Liver (tissue), 9 donors: ENCODE data around the gene FAM120B. TPM values are rescaled to one million over a fixed set of nuclear protein-coding genes. Genes with fewer than 3 reads are reported as not detected.

Experiments
- DNase-seq: peaks from one replicate; pipeline ENCODE4 v3.0.0-alpha.2; 2017; ENCODE audit warnings: low spot score
- H3K27ac ChIP-seq, 2 donors: one replicate each; pipeline ENCODE4 v1.7.0; 2013; ENCODE audit warnings: inconsistent platforms in 2 of 2, low read length in 2 of 2, control low read depth in 1 of 2, low read depth in 1 of 2, mild to moderate bottlenecking in 1 of 2
- H3K27me3 ChIP-seq, 4 donors: one replicate each; pipeline versions ENCODE4 v1.6.1 to v1.7.0; 2013; ENCODE audit warnings: low read length in 3 of 4, inconsistent platforms in 1 of 4, mild to moderate bottlenecking in 1 of 4, moderate library complexity in 1 of 4; ENCODE audit not compliant: control insufficient read depth in 4 of 4, insufficient read depth in 4 of 4
- H3K36me3 ChIP-seq, 4 donors: one replicate each; pipeline versions ENCODE4 v1.6.1 to v1.7.0; 2013; ENCODE audit warnings: low read length in 3 of 4, mild to moderate bottlenecking in 3 of 4, low read depth in 1 of 4, moderate library complexity in 1 of 4; ENCODE audit not compliant: control insufficient read depth in 4 of 4, insufficient read depth in 3 of 4
- H3K4me1 ChIP-seq, 4 donors: one replicate each; pipeline versions ENCODE4 v1.6.1 to v1.7.0; 2013; ENCODE audit warnings: low read length in 3 of 4, mild to moderate bottlenecking in 3 of 4, moderate library complexity in 1 of 4; ENCODE audit not compliant: control insufficient read depth in 4 of 4, insufficient read depth in 4 of 4
- H3K4me3 ChIP-seq, 3 donors: one replicate each; pipeline versions ENCODE4 v1.6.1 to v1.7.0; 2013; ENCODE audit warnings: low read length in 3 of 3, control low read depth in 1 of 3, low read depth in 1 of 3, mild to moderate bottlenecking in 1 of 3
- H3K9ac ChIP-seq, 2 donors: one replicate each; pipeline ENCODE4 v1.7.0; 2013; ENCODE audit warnings: low read length in 2 of 2, mild to moderate bottlenecking in 2 of 2, moderate library complexity in 2 of 2, control low read depth in 1 of 2, low read depth in 1 of 2
- H3K9me3 ChIP-seq, 4 donors: one replicate each; pipeline versions ENCODE4 v1.6.1 to v1.7.0; 2013; ENCODE audit warnings: low read length in 3 of 4; ENCODE audit not compliant: control insufficient read depth in 4 of 4
- EGR1 ChIP-seq, 2 donors: IDR thresholded peaks; 2 replicates each; pipeline ENCODE4 v1.6.1; 2016 to 2018; ENCODE audit warnings: antibody characterized with exemption in 2 of 2, low read depth in 2 of 2
- FOXA1 ChIP-seq: IDR thresholded peaks from 2 replicates; pipeline ENCODE4 v1.6.1; 2016; ENCODE audit warnings: antibody characterized with exemption
- FOXA2 ChIP-seq: IDR thresholded peaks from 2 replicates; pipeline ENCODE4 v1.6.1; 2016; ENCODE audit warnings: antibody characterized with exemption
- GABPA ChIP-seq, 2 donors: IDR thresholded peaks in 1 of 2; conservative IDR thresholded peaks in 1 of 2; 2 replicates each; pipeline ENCODE4 v1.6.1; 2016; ENCODE audit warnings: antibody characterized with exemption in 2 of 2, mild to moderate bottlenecking in 1 of 2, moderate library complexity in 1 of 2
- HNF4A ChIP-seq, 2 donors: conservative IDR thresholded peaks; 2 replicates each; pipeline ENCODE4 v1.6.1; 2016; ENCODE audit warnings: antibody characterized with exemption in 2 of 2, mild to moderate bottlenecking in 2 of 2
- HNF4G ChIP-seq: IDR thresholded peaks from 2 replicates; pipeline ENCODE4 v1.6.1; 2016; ENCODE audit warnings: antibody characterized with exemption
- JUND ChIP-seq, 2 donors: IDR thresholded peaks; 2 replicates each; pipeline ENCODE4 v1.6.1; 2016; ENCODE audit warnings: antibody characterized with exemption in 2 of 2
- NR2F2 ChIP-seq: IDR thresholded peaks from 2 replicates; pipeline ENCODE4 v1.6.1; 2016; ENCODE audit warnings: antibody characterized with exemption
- RAD21 ChIP-seq, 2 donors: IDR thresholded peaks; 2 replicates each; pipeline ENCODE4 v1.6.1; 2016; ENCODE audit warnings: antibody characterized with exemption in 2 of 2, mild to moderate bottlenecking in 2 of 2
- RXRA ChIP-seq, 2 donors: IDR thresholded peaks; 2 replicates each; pipeline ENCODE4 v1.6.1; 2017 to 2018; ENCODE audit warnings: antibody characterized with exemption in 2 of 2, mild to moderate bottlenecking in 1 of 2
- TAF1 ChIP-seq: conservative IDR thresholded peaks from 2 replicates; pipeline ENCODE4 v1.6.1; 2016; ENCODE audit warnings: antibody characterized with exemption, mild to moderate bottlenecking
- YY1 ChIP-seq: IDR thresholded peaks from 2 replicates; pipeline ENCODE4 v1.6.1; 2016; ENCODE audit warnings: antibody characterized with exemption, mild to moderate bottlenecking
- WGBS: extraction: QIAGEN DNeasy Blood & Tissue Kit; methylation state at CpG from one replicate; pipeline ENCODE4 v1.1.7; 2013; 5-methylcytosine and 5-hydroxymethylcytosine counted together
- polyA plus RNA-seq, 2 donors: library from polyadenylated mRNA; stranded (reverse) in 1 of 2; unstranded in 1 of 2; fragments of 200-250 nt in 1 of 2; fragments of >200 nt in 1 of 2; fragmentation: Nextera tagmentation in 1 of 2; extraction: Ambion mirVana in 1 of 2; gene quantifications; one replicate each; pipeline versions ENCODE4 v1.2.1 to v1.2.3, GENCODE V29; 2013 to 2015
- total RNA-seq, 2 donors: library from RNA; depleted of rRNA; stranded (reverse); fragments of >200 nt; gene quantifications; one replicate each; pipeline ENCODE4 v1.2.3, GENCODE V29; 2014
- TF ChIP-seq, protein P1 (sequence below): IDR thresholded peaks from 2 replicates; pipeline ENCODE4 v1.6.1; 2016; ENCODE audit warnings: antibody characterized with exemption, mild to moderate bottlenecking
- TF ChIP-seq, protein P2 (sequence below): IDR thresholded peaks from 2 replicates; pipeline ENCODE4 v1.6.1; 2016; ENCODE audit warnings: antibody characterized with exemption
- TF ChIP-seq, protein P3 (sequence below): fragments of 150-350 bp; IDR thresholded peaks from 2 replicates; pipeline ENCODE4 v1.5.1; 2017; ENCODE audit warnings: improper control_type of control experiment, low read depth, low read length; ENCODE audit not compliant: missing input control
- TF ChIP-seq, protein P4 (sequence below): IDR thresholded peaks from 2 replicates; pipeline ENCODE4 v1.6.1; 2016; ENCODE audit warnings: antibody characterized with exemption
- donor health status: healthy.
- donor health status: healthy.
- donor health status: healthy.
- donor health status: healthy.
- donor health status: healthy.

FAM120B gene
- total and polyA plus RNA-seq, 4 donors: 6.0 to 11.1 (median 9.1) TPM

DNA sequence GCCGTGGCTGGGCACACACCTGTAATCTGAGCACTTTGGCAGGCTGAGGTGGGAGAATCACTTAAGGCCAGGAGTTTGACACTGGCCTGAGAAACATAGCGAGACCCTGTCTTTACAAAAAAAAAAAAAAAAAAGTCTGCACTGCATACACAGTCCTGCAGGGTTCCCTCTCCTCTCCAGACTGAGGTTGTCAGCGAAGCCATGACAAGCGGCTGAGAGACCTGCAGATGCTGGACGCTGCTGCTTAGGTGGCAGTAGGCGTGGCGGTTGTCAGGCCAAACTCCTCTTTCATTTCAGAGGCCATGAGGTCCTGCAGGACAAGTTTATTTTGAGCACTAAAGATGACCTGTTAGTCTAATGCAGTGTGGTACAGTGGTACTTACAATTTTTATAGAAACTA lies 86.5 kb downstream of the FAM120B start:
- no peak for TF ChIP-seq TAF1
- no peak for TF ChIP-seq HNF4G
- no peak for TF ChIP-seq FOXA2
- TF ChIP-seq, protein P1, sequence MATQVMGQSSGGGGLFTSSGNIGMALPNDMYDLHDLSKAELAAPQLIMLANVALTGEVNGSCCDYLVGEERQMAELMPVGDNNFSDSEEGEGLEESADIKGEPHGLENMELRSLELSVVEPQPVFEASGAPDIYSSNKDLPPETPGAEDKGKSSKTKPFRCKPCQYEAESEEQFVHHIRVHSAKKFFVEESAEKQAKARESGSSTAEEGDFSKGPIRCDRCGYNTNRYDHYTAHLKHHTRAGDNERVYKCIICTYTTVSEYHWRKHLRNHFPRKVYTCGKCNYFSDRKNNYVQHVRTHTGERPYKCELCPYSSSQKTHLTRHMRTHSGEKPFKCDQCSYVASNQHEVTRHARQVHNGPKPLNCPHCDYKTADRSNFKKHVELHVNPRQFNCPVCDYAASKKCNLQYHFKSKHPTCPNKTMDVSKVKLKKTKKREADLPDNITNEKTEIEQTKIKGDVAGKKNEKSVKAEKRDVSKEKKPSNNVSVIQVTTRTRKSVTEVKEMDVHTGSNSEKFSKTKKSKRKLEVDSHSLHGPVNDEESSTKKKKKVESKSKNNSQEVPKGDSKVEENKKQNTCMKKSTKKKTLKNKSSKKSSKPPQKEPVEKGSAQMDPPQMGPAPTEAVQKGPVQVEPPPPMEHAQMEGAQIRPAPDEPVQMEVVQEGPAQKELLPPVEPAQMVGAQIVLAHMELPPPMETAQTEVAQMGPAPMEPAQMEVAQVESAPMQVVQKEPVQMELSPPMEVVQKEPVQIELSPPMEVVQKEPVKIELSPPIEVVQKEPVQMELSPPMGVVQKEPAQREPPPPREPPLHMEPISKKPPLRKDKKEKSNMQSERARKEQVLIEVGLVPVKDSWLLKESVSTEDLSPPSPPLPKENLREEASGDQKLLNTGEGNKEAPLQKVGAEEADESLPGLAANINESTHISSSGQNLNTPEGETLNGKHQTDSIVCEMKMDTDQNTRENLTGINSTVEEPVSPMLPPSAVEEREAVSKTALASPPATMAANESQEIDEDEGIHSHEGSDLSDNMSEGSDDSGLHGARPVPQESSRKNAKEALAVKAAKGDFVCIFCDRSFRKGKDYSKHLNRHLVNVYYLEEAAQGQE: no peak
- TF ChIP-seq, protein P2, sequence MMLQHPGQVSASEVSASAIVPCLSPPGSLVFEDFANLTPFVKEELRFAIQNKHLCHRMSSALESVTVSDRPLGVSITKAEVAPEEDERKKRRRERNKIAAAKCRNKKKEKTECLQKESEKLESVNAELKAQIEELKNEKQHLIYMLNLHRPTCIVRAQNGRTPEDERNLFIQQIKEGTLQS: no peak
- no peak for TF ChIP-seq EGR1 (IDR thresholded peaks at IDR 0.05; ENCODE audit: low read depth in 2 of 2)
- H3K4me1 ChIP-seq: no peaks in the 10 kb centered on the region
- 96% methylated on average over 7 of the region's 7 CpGs for WGBS
- H3K9ac ChIP-seq: no peak overlapping the region
- H3K9me3 ChIP-seq: no peaks in the 10 kb centered on the region
- no peak for DNase-seq
- peaks cover 6 to 54% (median 39%) of the 10 kb centered on the region in 4 donors for H3K36me3 ChIP-seq
- no peak overlapping the region for H3K27ac ChIP-seq
- H3K4me3 ChIP-seq: no peak overlapping the region
- no peaks in the 10 kb centered on the region for H3K27me3 ChIP-seq

DNA sequence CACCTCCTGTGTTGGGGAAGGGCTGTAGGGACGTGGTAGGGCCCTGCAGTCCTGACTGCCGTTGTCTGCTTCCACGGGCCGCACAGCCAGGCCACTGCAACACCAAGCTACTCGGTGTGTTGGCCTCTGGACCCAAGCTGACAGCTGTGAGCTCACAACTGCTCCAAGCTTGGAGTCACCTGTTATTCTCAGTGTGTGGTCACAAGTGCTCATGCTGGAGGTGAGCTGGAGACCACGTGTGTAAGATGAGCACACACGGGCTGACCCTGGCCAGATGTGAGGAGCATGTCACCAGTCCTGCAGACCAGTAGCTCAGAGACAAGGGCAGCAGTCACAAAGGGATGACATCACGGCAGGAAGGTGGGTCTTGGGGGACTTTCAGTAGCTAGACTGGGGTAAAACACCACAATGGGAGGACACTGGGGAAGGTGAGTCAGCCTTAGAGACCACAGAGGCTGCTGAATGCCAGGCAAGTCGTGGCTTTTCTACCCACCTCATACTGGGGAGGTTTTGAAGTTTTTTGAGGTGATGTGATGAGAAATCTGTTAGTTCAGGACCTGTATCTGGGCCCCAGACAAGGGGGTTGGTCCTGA lies 87.3 kb downstream of the FAM120B start:
- H3K4me1 ChIP-seq: no peaks in the 10 kb centered on the region
- DNase-seq: no peak
- H3K36me3 ChIP-seq: peaks cover 6 to 53% (median 36%) of the 10 kb centered on the region in 4 donors
- H3K4me3 ChIP-seq: no peak overlapping the region
- H3K9me3 ChIP-seq: no peaks in the 10 kb centered on the region
- no peak overlapping the region for H3K27ac ChIP-seq
- 96% methylated on average over 9 of the region's 9 CpGs for WGBS
- TF ChIP-seq NR2F2 (no peak), RXRA (IDR thresholded peaks at IDR 0.05) (no peak), RAD21 (IDR thresholded peaks at IDR 0.05) (no peak), JUND (IDR thresholded peaks at IDR 0.05) (no peak)
- no peaks in the 10 kb centered on the region for H3K27me3 ChIP-seq
- H3K9ac ChIP-seq: no peak overlapping the region

DNA sequence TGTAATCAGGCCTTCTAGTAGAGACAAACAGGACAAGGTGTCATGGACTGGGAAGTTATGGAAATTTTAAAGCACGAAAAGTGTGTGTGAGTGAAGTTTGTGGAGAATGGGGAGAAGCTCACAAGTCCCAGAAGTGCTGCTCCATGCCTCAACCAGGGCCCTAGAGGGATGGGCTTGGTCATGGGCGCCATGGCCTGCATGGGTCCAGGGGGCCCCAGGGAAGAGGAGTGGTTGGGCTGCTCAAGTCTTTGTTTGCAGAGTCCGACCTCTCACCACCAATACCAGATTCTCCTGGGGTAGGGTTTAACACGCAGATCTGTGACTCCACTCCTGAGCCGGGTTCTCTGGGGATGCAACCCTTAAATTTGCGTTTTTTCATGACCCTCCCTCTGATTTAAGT lies 88.4 kb downstream of the FAM120B start:
- 99% methylated on average over 6 of the region's 6 CpGs for WGBS
- H3K27ac ChIP-seq: no peak overlapping the region
- no peak for DNase-seq

More for the DNA sequence above, 88.4 kb downstream of the FAM120B start:
- no peak overlapping the region for H3K4me3 ChIP-seq
- peaks cover 5 to 51% (median 35%) of the 10 kb centered on the region in 4 donors for H3K36me3 ChIP-seq
- H3K9ac ChIP-seq: no peak overlapping the region
- H3K4me1 ChIP-seq: no peaks in the 10 kb centered on the region
- no peaks in the 10 kb centered on the region for H3K9me3 ChIP-seq
- no peaks in the 10 kb centered on the region for H3K27me3 ChIP-seq
- TF ChIP-seq YY1 (no peak), TAF1 (no peak), HNF4G (no peak), FOXA1 (no peak), NR2F2 (no peak), GABPA (IDR thresholded peaks at IDR 0.05 in 1 of 2, conservative IDR thresholded peaks at IDR 0.05 in 1 of 2) (no peak), JUND (IDR thresholded peaks at IDR 0.05) (no peak), RXRA (IDR thresholded peaks at IDR 0.05) (no peak), HNF4A (conservative IDR thresholded peaks at IDR 0.05) (no peak)
- TF ChIP-seq, protein P3, sequence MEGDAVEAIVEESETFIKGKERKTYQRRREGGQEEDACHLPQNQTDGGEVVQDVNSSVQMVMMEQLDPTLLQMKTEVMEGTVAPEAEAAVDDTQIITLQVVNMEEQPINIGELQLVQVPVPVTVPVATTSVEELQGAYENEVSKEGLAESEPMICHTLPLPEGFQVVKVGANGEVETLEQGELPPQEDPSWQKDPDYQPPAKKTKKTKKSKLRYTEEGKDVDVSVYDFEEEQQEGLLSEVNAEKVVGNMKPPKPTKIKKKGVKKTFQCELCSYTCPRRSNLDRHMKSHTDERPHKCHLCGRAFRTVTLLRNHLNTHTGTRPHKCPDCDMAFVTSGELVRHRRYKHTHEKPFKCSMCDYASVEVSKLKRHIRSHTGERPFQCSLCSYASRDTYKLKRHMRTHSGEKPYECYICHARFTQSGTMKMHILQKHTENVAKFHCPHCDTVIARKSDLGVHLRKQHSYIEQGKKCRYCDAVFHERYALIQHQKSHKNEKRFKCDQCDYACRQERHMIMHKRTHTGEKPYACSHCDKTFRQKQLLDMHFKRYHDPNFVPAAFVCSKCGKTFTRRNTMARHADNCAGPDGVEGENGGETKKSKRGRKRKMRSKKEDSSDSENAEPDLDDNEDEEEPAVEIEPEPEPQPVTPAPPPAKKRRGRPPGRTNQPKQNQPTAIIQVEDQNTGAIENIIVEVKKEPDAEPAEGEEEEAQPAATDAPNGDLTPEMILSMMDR: no peak
- TF ChIP-seq, protein P2: no peak
- TF ChIP-seq, protein P4, sequence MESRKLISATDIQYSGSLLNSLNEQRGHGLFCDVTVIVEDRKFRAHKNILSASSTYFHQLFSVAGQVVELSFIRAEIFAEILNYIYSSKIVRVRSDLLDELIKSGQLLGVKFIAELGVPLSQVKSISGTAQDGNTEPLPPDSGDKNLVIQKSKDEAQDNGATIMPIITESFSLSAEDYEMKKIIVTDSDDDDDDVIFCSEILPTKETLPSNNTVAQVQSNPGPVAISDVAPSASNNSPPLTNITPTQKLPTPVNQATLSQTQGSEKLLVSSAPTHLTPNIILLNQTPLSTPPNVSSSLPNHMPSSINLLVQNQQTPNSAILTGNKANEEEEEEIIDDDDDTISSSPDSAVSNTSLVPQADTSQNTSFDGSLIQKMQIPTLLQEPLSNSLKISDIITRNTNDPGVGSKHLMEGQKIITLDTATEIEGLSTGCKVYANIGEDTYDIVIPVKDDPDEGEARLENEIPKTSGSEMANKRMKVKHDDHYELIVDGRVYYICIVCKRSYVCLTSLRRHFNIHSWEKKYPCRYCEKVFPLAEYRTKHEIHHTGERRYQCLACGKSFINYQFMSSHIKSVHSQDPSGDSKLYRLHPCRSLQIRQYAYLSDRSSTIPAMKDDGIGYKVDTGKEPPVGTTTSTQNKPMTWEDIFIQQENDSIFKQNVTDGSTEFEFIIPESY: no peak
